SH-SY5Y (cell line): ENCODE results near the gene ABHD17B.

Experiments used
- GATA2 ChIP-seq: IDR thresholded peaks from 2 replicates; pipeline ENCODE4 v1.6.1; 2011; ENCODE audit warnings: mild to moderate bottlenecking, low read depth, low read length
- GATA3 ChIP-seq: IDR thresholded peaks from 2 replicates; pipeline ENCODE4 v1.6.1; 2011; ENCODE audit warnings: low read depth, mild to moderate bottlenecking, low read length, moderate library complexity

The ABHD17B gene

GRCh38 chr9:71925834-71926233 lies 14.8 kb upstream of the ABHD17B start:
- TF ChIP-seq GATA3 (no peak), GATA2 (no peak)

- no peak for TF ChIP-seq GATA2
- TF ChIP-seq GATA3 = no peak
Observed at GRCh38 chr9:71924576-71924975, 13.6 kb upstream of the ABHD17B start.

- TF ChIP-seq GATA2 = no peak
Observed at GRCh38 chr9:71921190-71921814, 10.3 kb upstream of the ABHD17B start.

- TF ChIP-seq GATA2 = no peak
- TF ChIP-seq GATA3 = no peak
Observed at GRCh38 chr9:71920456-71921189, 9.6 kb upstream of the ABHD17B start.

GRCh38 chr9:71918419-71918818 lies 7.4 kb upstream of the ABHD17B start:
- TF ChIP-seq GATA2 = no peak
- TF ChIP-seq GATA3 = no peak

GRCh38 chr9:71916834-71917534 lies 6.0 kb upstream of the ABHD17B start:
- TF ChIP-seq GATA3 = no peak
- no peak for TF ChIP-seq GATA2

GRCh38 chr9:71915495-71915894 lies 4.5 kb upstream of the ABHD17B start:
- no peak for TF ChIP-seq GATA3

- TF ChIP-seq GATA3 = no peak
Observed at GRCh38 chr9:71911908-71912335, 929 bp upstream of the ABHD17B start.

- no peak for TF ChIP-seq GATA3
- no peak for TF ChIP-seq GATA2
Observed at GRCh38 chr9:71910650-71911060, 338 bp downstream of the ABHD17B start.

- TF ChIP-seq GATA2 (no peak; the same call in 1 of the 2 replicates), GATA3 (no peak)
Observed at GRCh38 chr9:71909887-71910649, 925 bp downstream of the ABHD17B start.

GRCh38 chr9:71908825-71909224 lies 2.2 kb downstream of the ABHD17B start:
- TF ChIP-seq GATA3 (no peak), GATA2 (no peak)

- no peak for TF ChIP-seq GATA2
Observed at GRCh38 chr9:71904076-71904475, 6.9 kb downstream of the ABHD17B start.

- no peak for TF ChIP-seq GATA2
- no peak for TF ChIP-seq GATA3
Observed at GRCh38 chr9:71901695-71902597, 9.0 kb downstream of the ABHD17B start.

- TF ChIP-seq GATA3 = no peak
- no peak for TF ChIP-seq GATA2
Observed at GRCh38 chr9:71897577-71897976, 13.4 kb downstream of the ABHD17B start.
